ENCODE data around the gene DMAC2L.
"Not testable (repeated sequence)": the region's sequence is repeated elsewhere in the genome, so short reads cannot be mapped to it uniquely, and the experiment has no call there.

The DMAC2L gene

GRCh38 chr14:50331596-50331995 lies 19.5 kb downstream of the DMAC2L start:
- no peak for DNase-seq

- DNase-seq = no peak
Observed at GRCh38 chr14:50333014-50333509, 20.9 kb downstream of the DMAC2L start.

GRCh38 chr14:50334211-50334610 lies 22.1 kb downstream of the DMAC2L start:
- no peak for DNase-seq

- no peak for DNase-seq
Observed at GRCh38 chr14:50335389-50335788, 23.3 kb downstream of the DMAC2L start.

GRCh38 chr14:50335989-50336824 lies 24.1 kb downstream of the DMAC2L start:
- no peak for DNase-seq

GRCh38 chr14:50338587-50338986 lies 26.5 kb downstream of the DMAC2L start:
- no peak for DNase-seq

- no peak for DNase-seq
Observed at GRCh38 chr14:50339178-50339804, 27.2 kb downstream of the DMAC2L start.

- DNase-seq = no peak
Observed at GRCh38 chr14:50340045-50340444, 27.9 kb downstream of the DMAC2L start.

GRCh38 chr14:50340963-50341362 lies 28.8 kb downstream of the DMAC2L start:
- no peak for DNase-seq

GRCh38 chr14:50342221-50343078 lies 30.3 kb downstream of the DMAC2L start:
- peak; percentile 15 for DNase-seq

GRCh38 chr14:50343434-50343833 lies 31.3 kb downstream of the DMAC2L start:
- no peak for DNase-seq

- peak; percentile 36 for DNase-seq
Observed at GRCh38 chr14:50344116-50344775, 32.1 kb downstream of the DMAC2L start.

GRCh38 chr14:50344876-50345563 lies 32.9 kb downstream of the DMAC2L start:
- no peak for DNase-seq

- no peak for DNase-seq
Observed at GRCh38 chr14:50345846-50346422, 33.8 kb downstream of the DMAC2L start.

- no peak for DNase-seq
Observed at GRCh38 chr14:50347521-50347920, 35.4 kb downstream of the DMAC2L start.

- no peak for DNase-seq
Observed at GRCh38 chr14:50348933-50349332, 36.8 kb downstream of the DMAC2L start.

GRCh38 chr14:50350975-50351374 lies 38.9 kb downstream of the DMAC2L start:
- no peak for DNase-seq

GRCh38 chr14:50352584-50352983 lies 40.5 kb downstream of the DMAC2L start:
- no peak for DNase-seq

- DNase-seq = no peak
Observed at GRCh38 chr14:50353126-50353525, 41.0 kb downstream of the DMAC2L start.

GRCh38 chr14:50354527-50354926 lies 42.4 kb downstream of the DMAC2L start:
- no peak for DNase-seq

GRCh38 chr14:50355692-50356091 lies 43.6 kb downstream of the DMAC2L start:
- no peak for DNase-seq

GRCh38 chr14:50356283-50356682 lies 44.2 kb downstream of the DMAC2L start:
- DNase-seq = not testable (repeated sequence)
